Bronchus fibroblast of lung (primary cell): ENCODE data around the gene ZNF699. TPM values are rescaled to one million over a fixed set of nuclear protein-coding genes. Genes with fewer than 3 reads are reported as not detected.

Experiments
- total RNA-seq: library from RNA; depleted of rRNA; stranded (reverse); fragments of >200 nt; gene quantifications from 2 replicates; pipeline ENCODE4 v1.2.3, GENCODE V29; 2015

ZNF699 gene
- total RNA-seq = 6.6 and 8.6 TPM in 2 replicates

DNA sequence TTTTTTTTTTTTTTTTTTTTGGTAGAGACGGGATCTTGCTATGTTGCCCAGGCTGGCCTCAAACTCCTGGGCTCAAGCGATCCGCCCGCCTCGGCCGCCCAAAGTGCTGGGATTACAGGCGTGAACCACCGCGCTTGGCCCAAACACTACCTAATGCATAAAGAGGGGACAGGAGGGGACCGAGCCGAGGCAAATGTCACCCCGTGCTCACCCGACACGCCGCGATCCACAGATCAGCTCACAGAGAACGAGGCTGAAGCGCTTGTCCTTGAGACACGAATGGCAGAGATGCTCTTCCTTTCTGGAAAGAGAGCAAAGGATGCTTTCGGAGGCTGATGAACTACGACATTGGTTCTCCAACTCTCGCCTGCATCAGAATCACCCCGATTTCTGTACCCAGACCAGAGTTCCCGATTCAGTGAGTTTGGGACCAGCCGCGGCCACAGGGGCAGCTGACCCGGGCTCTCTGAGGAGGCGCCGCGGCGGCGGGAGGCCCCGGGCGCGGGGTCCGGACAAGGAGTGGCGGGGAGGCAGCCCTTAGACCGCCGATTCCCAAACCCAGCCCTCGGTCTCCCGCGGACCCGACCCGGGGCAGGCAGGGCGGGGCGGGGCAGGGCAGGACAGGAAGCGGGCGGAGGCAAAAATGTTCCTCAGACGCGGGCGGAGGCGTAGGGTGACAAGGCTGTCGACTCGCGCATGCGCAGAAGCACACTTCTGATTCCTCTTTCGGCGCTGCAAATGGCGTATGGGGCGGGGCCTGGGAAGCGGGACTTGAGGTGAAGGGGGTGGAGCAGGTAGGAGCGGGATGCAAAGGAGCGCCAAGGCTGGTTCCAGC is at the start of gene ZNF699:
TSS of gene ZNF699 (minus strand) at position 700 of the 835 bp plus-strand sequence. CDS start 4,719 bp downstream, outside the sequence.

DNA sequence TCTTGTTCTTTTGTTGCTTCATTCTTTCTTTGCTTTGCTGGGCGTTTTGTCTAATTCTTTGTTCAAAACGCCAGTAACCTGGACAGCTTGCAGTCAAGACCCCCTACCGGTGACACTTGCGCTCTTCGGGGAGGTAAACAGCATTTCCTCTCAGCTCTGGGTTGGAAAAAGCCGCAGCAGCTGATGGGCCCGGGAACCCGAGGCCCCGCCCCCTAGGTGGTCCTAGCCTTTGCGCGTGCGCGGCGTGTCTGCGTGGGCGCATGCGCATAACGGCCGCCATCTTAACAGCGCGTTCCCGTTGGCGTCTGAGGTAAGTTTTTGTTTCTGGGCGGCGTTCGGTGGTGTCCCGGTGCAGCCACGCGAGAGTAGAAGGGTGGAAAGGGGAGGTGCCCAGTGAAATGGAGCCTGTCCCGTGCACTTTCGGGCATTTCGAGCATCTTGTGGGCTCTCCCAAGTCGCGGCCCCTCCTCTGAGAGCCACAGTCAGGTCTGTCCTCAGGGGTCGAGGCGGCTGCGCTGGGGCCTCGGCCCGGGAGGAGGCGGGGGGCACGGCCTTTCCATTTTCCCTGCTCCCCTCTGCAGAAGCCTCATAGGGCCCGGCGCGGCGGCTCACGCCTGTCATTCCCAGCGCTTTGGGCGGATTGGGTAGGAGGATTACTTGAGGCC is 14.4 kb upstream of the ZNF699 start, which contains the start of gene ZNF559:
TSS of gene ZNF559 (plus strand) at position 261 of the 665 bp plus-strand sequence. CDS start 14,371 bp downstream, outside the sequence.

DNA sequence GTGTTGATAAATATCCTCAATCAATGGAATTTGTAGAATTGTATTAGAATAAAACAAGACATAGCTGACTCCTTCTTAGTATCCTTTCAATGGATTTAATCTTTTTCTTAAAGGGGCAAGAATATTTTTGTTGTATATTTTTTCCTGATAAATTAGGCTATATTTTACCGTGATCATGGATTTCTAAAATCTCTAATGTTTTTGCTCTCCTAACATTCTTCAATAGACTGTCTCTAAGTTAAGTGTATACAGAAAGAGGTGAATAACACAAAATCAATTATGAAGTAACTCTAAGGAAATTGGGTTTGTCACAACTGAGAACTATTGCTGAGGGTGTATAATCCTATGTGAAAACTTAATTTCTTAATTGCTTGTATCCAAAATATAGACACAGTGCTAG is 59.0 kb downstream of the ZNF699 start, which contains the start of gene OR7E24:
TSS of gene OR7E24 (plus strand) at position 301 of the 400 bp plus-strand sequence. CDS start 114 bp downstream, outside the sequence.

Other genes with a start within 250 kb of the ZNF699 start
- gene OR1M1, start 222.8 kb downstream of the ZNF699 start, total RNA-seq = not detected in 2 replicates
- not detected in 2 replicates for gene OR7G2, start 202.4 kb downstream of the ZNF699 start, total RNA-seq
- gene OR7G1, start 194.1 kb downstream of the ZNF699 start, total RNA-seq = not detected in 2 replicates
- gene OR7G3, start 182.9 kb downstream of the ZNF699 start, total RNA-seq = not detected in 2 replicates
- gene ZNF317, start 169.4 kb downstream of the ZNF699 start, total RNA-seq = 8.0 and 13.4 TPM in 2 replicates
- gene OR7D2, start 130.9 kb downstream of the ZNF699 start, total RNA-seq = not detected in 2 replicates
- gene OR7D4, start 90.2 kb downstream of the ZNF699 start, total RNA-seq = not detected in 2 replicates
- not detected in 2 replicates for gene OR7E24, start 58.9 kb downstream of the ZNF699 start, total RNA-seq
- gene ZNF559, start 14.3 kb upstream of the ZNF699 start, total RNA-seq = 4.4 and 5.9 TPM in 2 replicates
- 0.89 and 5.4 TPM in 2 replicates for gene ZNF177, start 53.2 kb upstream of the ZNF699 start, total RNA-seq
- 6.8 and 14.8 TPM in 2 replicates for gene ZNF266, start 125.7 kb upstream of the ZNF699 start, total RNA-seq
- gene ZNF560, start 188.8 kb upstream of the ZNF699 start, total RNA-seq = 0.67 and 1.0 TPM in 2 replicates
- gene ZNF426, start 228.8 kb upstream of the ZNF699 start, total RNA-seq = 6.4 and 8.6 TPM in 2 replicates